ENCODE results near the gene LRRC58. TPM values are rescaled to one million over a fixed set of nuclear protein-coding genes. Genes with fewer than 3 reads are reported as not detected.

The LRRC58 gene
- total and polyA plus RNA-seq, 2 of the 8 experiments (the other 6 are each of a cell fraction or from before 2014, with no cell fraction given): 4.3 to 15.4 TPM

DNA sequence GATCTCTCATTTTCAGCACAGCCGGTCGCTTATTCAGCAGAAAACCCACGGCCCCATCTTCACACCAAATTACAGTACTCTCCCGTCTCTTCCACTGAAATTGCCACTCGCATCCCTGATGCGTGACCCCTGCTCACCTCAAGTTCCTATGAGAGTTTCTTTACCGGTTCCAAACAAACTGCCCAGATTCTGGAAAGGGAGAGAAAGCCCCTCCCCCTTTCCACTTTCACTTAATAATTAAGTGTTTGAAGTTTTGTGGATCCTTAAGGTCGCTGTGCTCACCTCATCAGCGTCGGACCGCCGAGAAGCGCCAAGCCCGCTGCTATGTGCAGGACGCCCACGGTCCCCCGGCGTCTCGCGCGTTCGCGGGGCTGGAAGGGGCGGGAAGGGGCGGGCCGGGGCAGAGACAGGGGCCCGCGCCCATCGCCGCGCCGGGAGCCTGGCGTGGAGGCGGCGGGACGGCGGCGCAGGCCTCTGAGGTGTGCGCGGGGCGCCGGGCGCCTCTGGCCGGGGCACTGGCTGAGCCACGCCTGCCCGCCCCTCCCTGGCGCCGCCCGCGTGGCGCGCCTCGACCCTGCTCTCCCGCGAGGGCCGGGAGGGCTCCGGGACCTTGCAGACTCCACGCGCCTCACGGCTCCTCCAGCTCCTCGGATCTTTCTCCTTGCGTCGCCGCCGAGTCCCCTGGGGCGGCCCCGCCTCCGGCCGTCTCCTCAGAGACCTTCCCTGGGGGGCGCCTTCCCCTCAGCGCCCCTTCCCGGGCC, 64.2 kb downstream of the LRRC58 start, which contains the start of gene GPR156 (continued):
- no peak for TF ChIP-seq CHD7 (IDR thresholded peaks at IDR 0.05; ENCODE audit: insufficient replicate concordance, low read length)
- TF ChIP-seq SP1 (IDR thresholded peaks at IDR 0.05; ENCODE audit: low read depth, low read length): no peak
- TF ChIP-seq PHF8 (conservative IDR thresholded peaks at IDR 0.05; ENCODE audit: low read depth, low read length): peak; percentile 29; the same call in 1 of the 2 replicates
- peak; percentile 92 for TF ChIP-seq KDM4A (IDR thresholded peaks at IDR 0.05; ENCODE audit: low read depth, low read length, severe bottlenecking)
- TF ChIP-seq RNF2 (IDR thresholded peaks at IDR 0.05; ENCODE audit: borderline replicate concordance, low read depth, low read length, missing control alignments, poor library complexity, severe bottlenecking): no peak
- TF ChIP-seq SIX5 (IDR thresholded peaks at IDR 0.05; ENCODE audit: low read depth, low read length): no peak
- no peak for TF ChIP-seq SIN3A (conservative IDR thresholded peaks at IDR 0.05 in 1 of 2, IDR thresholded peaks at IDR 0.05 in 1 of 2; ENCODE audit: low read depth in 1 of 2, low read length in 2 of 2)
- TF ChIP-seq SUZ12 (IDR thresholded peaks at IDR 0.05; ENCODE audit: low read length): 0 out of 2 replicates have a peak, but pooled peaks have one; percentile 23
- TF ChIP-seq KDM5A (IDR thresholded peaks at IDR 0.05; ENCODE audit: low read length): no peak

Data from H1 (cell line).